ENCODE measurements around the gene CALN1. TPM values are rescaled to one million over a fixed set of nuclear protein-coding genes. Genes with fewer than 3 reads are reported as not detected.

Gene CALN1
- total RNA-seq, 4 donors from 2014 or later = under 0.01 to 0.06 TPM; not detected in 2

GRCh38 chr7:71793251-71793650, 618.9 kb downstream of the CALN1 start:
- H3K4me3 ChIP-seq = no peak overlapping the region
- TF ChIP-seq EP300 (IDR thresholded peaks at IDR 0.05) = no peak
- TF ChIP-seq POLR2A (IDR thresholded peaks at IDR 0.05; ENCODE audit: low read depth) = no peak
- TF ChIP-seq CTCF (IDR thresholded peaks at IDR 0.05) = no peak
- no peak for TF ChIP-seq POLR2AphosphoS5 (IDR thresholded peaks at IDR 0.05)
- no peaks in the 10 kb centered on the region for H3K4me1 ChIP-seq
- no peak for DNase-seq (ENCODE audit: extremely low spot score)
- H3K36me3 ChIP-seq = no peaks in the 10 kb centered on the region
- H3K9me3 ChIP-seq = peaks cover 0 to 3% (median 0%) of the 10 kb centered on the region in 4 donors
- intact Hi-C loops (cut with DNase I) = no loop called here
- 74% methylated on average over 5 of the region's 5 CpGs for WGBS
- H3K27me3 ChIP-seq = no peaks in the 10 kb centered on the region
- no peak overlapping the region for H3K27ac ChIP-seq (replicated peaks in 1 of 4)

- intact Hi-C loops (cut with DNase I) = no loop called here
- Histone ChIP-seq H3K4me1 (no peaks in the 10 kb centered on the region), H3K27ac (replicated peaks in 1 of 4) (no peak overlapping the region), H3K4me3 (no peak overlapping the region), H3K9me3 (peaks cover 0 to 23% (median 20%) of the 10 kb centered on the region in 4 donors), H3K27me3 (no peaks in the 10 kb centered on the region), H3K36me3 (no peaks in the 10 kb centered on the region)
- no peak for TF ChIP-seq EP300 (IDR thresholded peaks at IDR 0.05)
- no peak for TF ChIP-seq CTCF (IDR thresholded peaks at IDR 0.05)
- TF ChIP-seq POLR2AphosphoS5 (IDR thresholded peaks at IDR 0.05) = no peak
- TF ChIP-seq POLR2A (IDR thresholded peaks at IDR 0.05; ENCODE audit: low read depth) = no peak
- DNase-seq (ENCODE audit: extremely low spot score) = no peak
- 92% methylated on average over 15 of the region's 15 CpGs for WGBS
Measured at GRCh38 chr7:71787513-71787912, 624.6 kb downstream of the CALN1 start.

- Histone ChIP-seq H3K36me3 (no peaks in the 10 kb centered on the region), H3K9me3 (peaks cover 0 to 23% (median 20%) of the 10 kb centered on the region in 4 donors), H3K27ac (replicated peaks in 1 of 4) (no peak overlapping the region), H3K4me1 (no peaks in the 10 kb centered on the region), H3K27me3 (no peaks in the 10 kb centered on the region), H3K4me3 (no peak overlapping the region)
- WGBS = 88% methylated on average over 5 of the region's 5 CpGs
- intact Hi-C loops (cut with DNase I) = no loop called here
- no peak for DNase-seq (ENCODE audit: extremely low spot score)
- TF ChIP-seq POLR2AphosphoS5 (IDR thresholded peaks at IDR 0.05) (no peak), POLR2A (IDR thresholded peaks at IDR 0.05; ENCODE audit: low read depth) (no peak), CTCF (IDR thresholded peaks at IDR 0.05) (no peak), EP300 (IDR thresholded peaks at IDR 0.05) (no peak)
Measured at GRCh38 chr7:71785216-71785615, 626.9 kb downstream of the CALN1 start.

- H3K4me1 ChIP-seq = no peaks in the 10 kb centered on the region
- no peak overlapping the region for H3K4me3 ChIP-seq
- H3K27ac ChIP-seq (replicated peaks in 1 of 4) = no peak overlapping the region
- H3K27me3 ChIP-seq = no peaks in the 10 kb centered on the region
- WGBS = 100% methylated on average over 4 of the region's 6 CpGs
- intact Hi-C loops (cut with DNase I) = no loop called here
- DNase-seq (ENCODE audit: extremely low spot score) = no peak
- no peak for TF ChIP-seq POLR2A (IDR thresholded peaks at IDR 0.05; ENCODE audit: low read depth)
- no peak for TF ChIP-seq POLR2AphosphoS5 (IDR thresholded peaks at IDR 0.05)
- TF ChIP-seq CTCF (IDR thresholded peaks at IDR 0.05) = no peak
- TF ChIP-seq EP300 (IDR thresholded peaks at IDR 0.05) = no peak
- H3K9me3 ChIP-seq = peaks cover 0 to 23% (median 20%) of the 10 kb centered on the region in 4 donors
- no peaks in the 10 kb centered on the region for H3K36me3 ChIP-seq
Measured at GRCh38 chr7:71784781-71785180, 627.4 kb downstream of the CALN1 start.

- no peak for DNase-seq (ENCODE audit: extremely low spot score)
- no peak for TF ChIP-seq EP300 (IDR thresholded peaks at IDR 0.05)
- TF ChIP-seq CTCF (IDR thresholded peaks at IDR 0.05) = no peak
- TF ChIP-seq POLR2AphosphoS5 (IDR thresholded peaks at IDR 0.05) = no peak
- TF ChIP-seq POLR2A (IDR thresholded peaks at IDR 0.05; ENCODE audit: low read depth) = no peak
- Histone ChIP-seq H3K4me3 (no peak overlapping the region), H3K27ac (replicated peaks in 1 of 4) (no peak overlapping the region), H3K36me3 (no peaks in the 10 kb centered on the region), H3K9me3 (peaks cover 0 to 23% (median 20%) of the 10 kb centered on the region in 4 donors), H3K27me3 (no peaks in the 10 kb centered on the region), H3K4me1 (no peaks in the 10 kb centered on the region)
- intact Hi-C loops (cut with DNase I) = no loop called here
- 48% methylated on average over 3 of the region's 3 CpGs for WGBS
Measured at GRCh38 chr7:71784180-71784579, 628.0 kb downstream of the CALN1 start.
